Esophagus muscularis mucosa (tissue), 4 donors: ENCODE data around the gene KLF11. TPM values are rescaled to one million over a fixed set of nuclear protein-coding genes. Genes with fewer than 3 reads are reported as not detected.

Experiments
- DNase-seq: peaks from one replicate; pipeline ENCODE4 v3.0.0-alpha.2; 2017; ENCODE audit errors: extremely low spot score
- H3K27ac ChIP-seq, 4 donors: fragments of 200-600 bp; sonication (generic); replicated peaks in 1 of 4; 1 replicate in 3 of 4; 2 replicates in 1 of 4; pipeline ENCODE4 v1.5.1; 2016 to 2019; ENCODE audit warnings: mild to moderate bottlenecking in 1 of 4
- H3K27me3 ChIP-seq, 4 donors: fragments of 200-600 bp; sonication (generic); one replicate each; pipeline versions ENCODE4 v1.5.1 to v1.6.0; 2016 to 2019
- H3K36me3 ChIP-seq, 4 donors: fragments of 200-600 bp; sonication (generic); one replicate each; pipeline ENCODE4 v1.5.1; 2016 to 2019
- H3K4me1 ChIP-seq, 4 donors: fragments of 200-600 bp; sonication (generic); one replicate each; pipeline ENCODE4 v1.5.1; 2016 to 2019
- H3K4me3 ChIP-seq, 4 donors: fragments of 200-600 bp; sonication (generic); 1 replicate in 2 of 4; 2 replicates in 2 of 4; pipeline ENCODE4 v1.5.1; 2016 to 2019; ENCODE audit warnings: mild to moderate bottlenecking in 4 of 4, moderate library complexity in 1 of 4
- H3K9me3 ChIP-seq, 4 donors: fragments of 200-600 bp; sonication (generic); 1 replicate in 3 of 4; 2 replicates in 1 of 4; pipeline ENCODE4 v1.5.1; 2016 to 2019
- CTCF ChIP-seq, 3 experiments: fragments of 200-600 bp in 2 of 3; fragments of 450-650 bp in 1 of 3; sonication (generic) in 2 of 3; IDR thresholded peaks; one replicate each; pipeline ENCODE4 v1.5.1; 2017 to 2019; ENCODE audit warnings: antibody characterized with exemption in 3 of 3, mild to moderate bottlenecking in 2 of 3, moderate library complexity in 1 of 3
- EP300 ChIP-seq: sonication (generic); formaldehyde crosslinking; IDR thresholded peaks from one replicate; pipeline ENCODE4 v1.6.1; 2017; ENCODE audit warnings: antibody characterized with exemption
- POLR2A ChIP-seq: fragments of 450-650 bp; IDR thresholded peaks from one replicate; pipeline ENCODE4 v1.6.1; 2017; ENCODE audit warnings: antibody characterized with exemption, moderate library complexity, mild to moderate bottlenecking, low read depth
- POLR2AphosphoS5 ChIP-seq, 2 donors: sonication (generic); formaldehyde crosslinking; IDR thresholded peaks; one replicate each; pipeline ENCODE4 v1.6.1; 2017; ENCODE audit warnings: antibody characterized with exemption in 2 of 2
- WGBS: methylation state at CpG from one replicate; pipeline ENCODE4 v1.1.5; 2018; 5-methylcytosine and 5-hydroxymethylcytosine counted together
- intact Hi-C: fragments of 100-400 bp; cut with DNase I; formaldehyde crosslinking; loops from one replicate; pipeline ENCODE4 v1.15.1; 2023
- total RNA-seq, 4 donors: library from RNA; depleted of rRNA; stranded (reverse); fragments of >200 nt; gene quantifications; one replicate each; pipeline versions ENCODE4 v1.1.0 to v1.2.1, GENCODE V29; 2016

Gene KLF11
- total RNA-seq, 4 donors from 2014 or later, result 15.8 to 51.6 (median 33.9) TPM

- Histone ChIP-seq H3K4me3 (peak overlapping the region in 1 of 4 donors; percentile 34), H3K27ac (no peak overlapping the region), H3K9me3 (no peaks in the 10 kb centered on the region), H3K27me3 (no peaks in the 10 kb centered on the region), H3K36me3 (no peaks in the 10 kb centered on the region), H3K4me1 (peaks cover 41 to 45% (median 43%) of the 10 kb centered on the region in 4 donors)
- intact Hi-C loops, result no loop called here
- 96% methylated on average over 13 of the region's 17 CpGs for WGBS
- DNase-seq, result no peak
- no peak for TF ChIP-seq CTCF (IDR thresholded peaks at IDR 0.05)
- TF ChIP-seq EP300, result no peak
- TF ChIP-seq POLR2AphosphoS5 (IDR thresholded peaks at IDR 0.05), result no peak
- TF ChIP-seq POLR2A, result no peak
Observed at GRCh38 chr2:10005461-10006235, 37.7 kb upstream of the KLF11 start.

GRCh38 chr2:10006236-10007161, 36.9 kb upstream of the KLF11 start:
- TF ChIP-seq EP300 (no peak), POLR2A (no peak), CTCF (IDR thresholded peaks at IDR 0.05) (no peak), POLR2AphosphoS5 (IDR thresholded peaks at IDR 0.05) (no peak)
- Histone ChIP-seq H3K27ac (peak overlapping the region in 3 of 4 donors; percentile 2 to 55 (median 29)), H3K9me3 (no peaks in the 10 kb centered on the region), H3K27me3 (no peaks in the 10 kb centered on the region), H3K4me1 (peaks cover 42 to 48% (median 45%) of the 10 kb centered on the region in 4 donors), H3K4me3 (peak overlapping the region; percentile 22 to 34 (median 28)), H3K36me3 (no peaks in the 10 kb centered on the region)
- 57% methylated on average over 48 of the region's 64 CpGs for WGBS
- DNase-seq, result no peak
- intact Hi-C loops, result no loop called here

- intact Hi-C loops, result no loop called here
- Histone ChIP-seq H3K9me3 (no peaks in the 10 kb centered on the region), H3K4me1 (peaks cover 42 to 48% (median 45%) of the 10 kb centered on the region in 4 donors), H3K4me3 (no peak overlapping the region), H3K27ac (peak overlapping the region in 2 of 4 donors; percentile 28 to 55), H3K36me3 (no peaks in the 10 kb centered on the region), H3K27me3 (no peaks in the 10 kb centered on the region)
- WGBS, result 67% methylated on average over 9 of the region's 9 CpGs
- TF ChIP-seq EP300, result no peak
- no peak for TF ChIP-seq CTCF (IDR thresholded peaks at IDR 0.05)
- TF ChIP-seq POLR2AphosphoS5 (IDR thresholded peaks at IDR 0.05), result no peak
- TF ChIP-seq POLR2A, result no peak
- no peak for DNase-seq
Observed at GRCh38 chr2:10007435-10007834, 35.9 kb upstream of the KLF11 start.

- TF ChIP-seq CTCF (IDR thresholded peaks at IDR 0.05), result no peak
- Histone ChIP-seq H3K27ac (peak overlapping the region in 3 of 4 donors; percentile 19 to 55 (median 20)), H3K4me1 (peaks cover 42 to 48% (median 45%) of the 10 kb centered on the region in 4 donors), H3K4me3 (no peak overlapping the region), H3K9me3 (no peaks in the 10 kb centered on the region), H3K27me3 (no peaks in the 10 kb centered on the region), H3K36me3 (no peaks in the 10 kb centered on the region)
- intact Hi-C loops, result no loop called here
- 75% methylated on average over 20 of the region's 22 CpGs for WGBS
- DNase-seq, result no peak
Observed at GRCh38 chr2:10007921-10008808, 35.2 kb upstream of the KLF11 start.
